ENCODE data around the gene ACBD5.
A peak's percentile ranks its signal among the peaks of the same experiment; 100 is the strongest.
"Not testable (repeated sequence)": the region's sequence is repeated elsewhere in the genome, so short reads cannot be mapped to it uniquely, and the experiment has no call there.

The ACBD5 gene

GRCh38 chr10:27240212-27241009 lies at the start of gene ACBD5:
Gene ACBD5, minus strand, starts transcription at chr10:27240797. Its CDS starts 109 bp downstream, at chr10:27240688.
- Histone ChIP-seq H3K79me2 (ENCODE audit: insufficient read depth, low read length) (peaks cover 19% of the 10 kb centered on the region), H3K4me3 (ENCODE audit: low read depth, low read length, poor library complexity, severe bottlenecking) (peak within 1 kb of the TSS; percentile 73), H3K9me2 (ENCODE audit: low read depth, low read length) (no peaks in the 10 kb centered on the region), H3F3A (ENCODE audit: insufficient read depth, low read length) (peaks cover 13% of the 10 kb centered on the region; the same call in 1 of the 2 replicates), H3K27me3 (ENCODE audit: insufficient read depth, low read length) (no peaks in the 10 kb centered on the region), H4K20me1 (ENCODE audit: insufficient read depth, low read length) (no peaks in the 10 kb centered on the region), H3K27ac (ENCODE audit: low read depth, low read length, poor library complexity, severe bottlenecking) (peak within 1 kb of the TSS; percentile 99), H2AFZ (ENCODE audit: low read length) (peak within 1 kb of the TSS; percentile 55; the same call in 1 of the 2 replicates), H3K4me2 (ENCODE audit: low read length) (peak within 1 kb of the TSS; percentile 96), H3K4me1 (ENCODE audit: insufficient read depth, low read length, severe bottlenecking) (peaks cover 46% of the 10 kb centered on the region), H3K9me3 (ENCODE audit: low read length) (no peaks in the 10 kb centered on the region), H3K36me3 (ENCODE audit: insufficient read depth, low read length) (peaks cover 4% of the 10 kb centered on the region; the same call in 1 of the 2 replicates), H3K9ac (ENCODE audit: low read length) (peak within 1 kb of the TSS; percentile 94)
- TF ChIP-seq EZH2 (IDR thresholded peaks at IDR 0.05; ENCODE audit: borderline replicate concordance, low read length) = no peak
- TF ChIP-seq CTCF (IDR thresholded peaks at IDR 0.05; ENCODE audit: low read length) = no peak

- Histone ChIP-seq H3K27ac (ENCODE audit: low read depth, low read length, poor library complexity, severe bottlenecking) (no peak overlapping the region), H3K4me1 (ENCODE audit: insufficient read depth, low read length, severe bottlenecking) (no peaks in the 10 kb centered on the region), H3K9ac (ENCODE audit: low read length) (no peak overlapping the region), H3F3A (ENCODE audit: insufficient read depth, low read length) (no peaks in the 10 kb centered on the region), H2AFZ (ENCODE audit: low read length) (no peak overlapping the region), H3K79me2 (ENCODE audit: insufficient read depth, low read length) (no peaks in the 10 kb centered on the region), H3K27me3 (ENCODE audit: insufficient read depth, low read length) (no peaks in the 10 kb centered on the region), H3K9me2 (ENCODE audit: low read depth, low read length) (no peaks in the 10 kb centered on the region), H3K4me2 (ENCODE audit: low read length) (no peak overlapping the region), H3K4me3 (ENCODE audit: low read depth, low read length, poor library complexity, severe bottlenecking) (no peak overlapping the region), H3K36me3 (ENCODE audit: insufficient read depth, low read length) (no peaks in the 10 kb centered on the region), H4K20me1 (ENCODE audit: insufficient read depth, low read length) (no peaks in the 10 kb centered on the region), H3K9me3 (ENCODE audit: low read length) (no peaks in the 10 kb centered on the region)
- no peak for TF ChIP-seq EZH2 (IDR thresholded peaks at IDR 0.05; ENCODE audit: borderline replicate concordance, low read length)
- TF ChIP-seq CTCF (IDR thresholded peaks at IDR 0.05; ENCODE audit: low read length) = peak; percentile 47; the same call in 1 of the 2 replicates
These were observed 44.5 kb upstream of the ACBD5 start for GRCh38 chr10:27285093-27285492.

GRCh38 chr10:27276581-27276980 lies 36.0 kb upstream of the ACBD5 start:
- Histone ChIP-seq H4K20me1 (ENCODE audit: insufficient read depth, low read length) (no peaks in the 10 kb centered on the region), H3F3A (ENCODE audit: insufficient read depth, low read length) (no peaks in the 10 kb centered on the region), H3K27ac (ENCODE audit: low read depth, low read length, poor library complexity, severe bottlenecking) (no peak overlapping the region), H3K4me2 (ENCODE audit: low read length) (no peak overlapping the region), H3K36me3 (ENCODE audit: insufficient read depth, low read length) (no peaks in the 10 kb centered on the region), H3K79me2 (ENCODE audit: insufficient read depth, low read length) (no peaks in the 10 kb centered on the region), H3K9me2 (ENCODE audit: low read depth, low read length) (no peaks in the 10 kb centered on the region), H3K27me3 (ENCODE audit: insufficient read depth, low read length) (no peaks in the 10 kb centered on the region), H3K4me1 (ENCODE audit: insufficient read depth, low read length, severe bottlenecking) (no peaks in the 10 kb centered on the region), H3K9ac (ENCODE audit: low read length) (no peak overlapping the region), H3K9me3 (ENCODE audit: low read length) (no peaks in the 10 kb centered on the region), H3K4me3 (ENCODE audit: low read depth, low read length, poor library complexity, severe bottlenecking) (no peak overlapping the region), H2AFZ (ENCODE audit: low read length) (no peak overlapping the region)
- TF ChIP-seq CTCF (IDR thresholded peaks at IDR 0.05; ENCODE audit: low read length) (no peak), EZH2 (IDR thresholded peaks at IDR 0.05; ENCODE audit: borderline replicate concordance, low read length) (no peak)

GRCh38 chr10:27266025-27266424 lies 25.4 kb upstream of the ACBD5 start:
- H3F3A ChIP-seq (ENCODE audit: insufficient read depth, low read length); H3K27ac ChIP-seq (ENCODE audit: low read depth, low read length, poor library complexity, severe bottlenecking); H3K9me2 ChIP-seq (ENCODE audit: low read depth, low read length); H3K4me2 ChIP-seq (ENCODE audit: low read length); H2AFZ ChIP-seq (ENCODE audit: low read length); H3K79me2 ChIP-seq (ENCODE audit: insufficient read depth, low read length); H3K9ac ChIP-seq (ENCODE audit: low read length); H3K9me3 ChIP-seq (ENCODE audit: low read length); H3K4me3 ChIP-seq (ENCODE audit: low read depth, low read length, poor library complexity, severe bottlenecking); H3K4me1 ChIP-seq (ENCODE audit: insufficient read depth, low read length, severe bottlenecking); H3K36me3 ChIP-seq (ENCODE audit: insufficient read depth, low read length); H4K20me1 ChIP-seq (ENCODE audit: insufficient read depth, low read length); H3K27me3 ChIP-seq (ENCODE audit: insufficient read depth, low read length): not testable (repeated sequence)

- H3K9ac ChIP-seq (ENCODE audit: low read length); H3K9me2 ChIP-seq (ENCODE audit: low read depth, low read length); H2AFZ ChIP-seq (ENCODE audit: low read length); H3K4me3 ChIP-seq (ENCODE audit: low read depth, low read length, poor library complexity, severe bottlenecking); H3K9me3 ChIP-seq (ENCODE audit: low read length); H3K4me1 ChIP-seq (ENCODE audit: insufficient read depth, low read length, severe bottlenecking); H3F3A ChIP-seq (ENCODE audit: insufficient read depth, low read length); H3K36me3 ChIP-seq (ENCODE audit: insufficient read depth, low read length); H3K79me2 ChIP-seq (ENCODE audit: insufficient read depth, low read length); H3K4me2 ChIP-seq (ENCODE audit: low read length); H3K27ac ChIP-seq (ENCODE audit: low read depth, low read length, poor library complexity, severe bottlenecking); H3K27me3 ChIP-seq (ENCODE audit: insufficient read depth, low read length); H4K20me1 ChIP-seq (ENCODE audit: insufficient read depth, low read length): not testable (repeated sequence)
These were observed 22.2 kb upstream of the ACBD5 start for GRCh38 chr10:27262788-27263187.

Measured in OCI-LY1 (cell line).